ENCODE results near the gene GBF1.

DNA sequence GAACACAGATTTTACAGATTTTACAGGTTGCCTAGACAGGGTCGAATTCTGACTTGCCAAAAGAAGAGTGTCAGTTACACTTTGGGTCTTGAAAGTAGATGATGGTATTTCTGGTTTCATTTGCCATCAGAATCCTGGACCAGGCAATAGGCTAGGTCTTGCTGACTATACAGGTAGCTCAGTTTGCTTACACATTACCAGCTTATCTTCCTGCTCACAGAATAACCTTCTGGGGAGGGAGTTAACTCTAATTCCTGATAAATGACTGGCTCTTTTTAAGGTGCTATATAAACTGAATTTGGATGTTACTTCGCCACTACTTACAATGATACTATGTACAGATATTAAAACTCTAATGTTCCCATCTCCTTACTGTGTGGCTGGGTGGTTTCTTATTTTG is 39.8 kb downstream of the GBF1 start:
- TF ChIP-seq, protein P1, sequence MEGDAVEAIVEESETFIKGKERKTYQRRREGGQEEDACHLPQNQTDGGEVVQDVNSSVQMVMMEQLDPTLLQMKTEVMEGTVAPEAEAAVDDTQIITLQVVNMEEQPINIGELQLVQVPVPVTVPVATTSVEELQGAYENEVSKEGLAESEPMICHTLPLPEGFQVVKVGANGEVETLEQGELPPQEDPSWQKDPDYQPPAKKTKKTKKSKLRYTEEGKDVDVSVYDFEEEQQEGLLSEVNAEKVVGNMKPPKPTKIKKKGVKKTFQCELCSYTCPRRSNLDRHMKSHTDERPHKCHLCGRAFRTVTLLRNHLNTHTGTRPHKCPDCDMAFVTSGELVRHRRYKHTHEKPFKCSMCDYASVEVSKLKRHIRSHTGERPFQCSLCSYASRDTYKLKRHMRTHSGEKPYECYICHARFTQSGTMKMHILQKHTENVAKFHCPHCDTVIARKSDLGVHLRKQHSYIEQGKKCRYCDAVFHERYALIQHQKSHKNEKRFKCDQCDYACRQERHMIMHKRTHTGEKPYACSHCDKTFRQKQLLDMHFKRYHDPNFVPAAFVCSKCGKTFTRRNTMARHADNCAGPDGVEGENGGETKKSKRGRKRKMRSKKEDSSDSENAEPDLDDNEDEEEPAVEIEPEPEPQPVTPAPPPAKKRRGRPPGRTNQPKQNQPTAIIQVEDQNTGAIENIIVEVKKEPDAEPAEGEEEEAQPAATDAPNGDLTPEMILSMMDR (IDR thresholded peaks at IDR 0.05): no peak
- TF ChIP-seq POLR2A (IDR thresholded peaks at IDR 0.05): no peak

Data from body of pancreas (tissue), 4 donors.